BLaER1 (cell line): Measurements from ENCODE around the gene PLPP7.

ENCODE experiments used
- H3K27ac ChIP-seq: shearing (Covaris generic); formaldehyde crosslinking; 2 replicates; pipeline ENCODE4 v1.8.1; 2022
- H3K27me3 ChIP-seq: shearing (Covaris generic); formaldehyde crosslinking; 2 replicates; pipeline ENCODE4 v1.8.1; 2022
- H3K36me3 ChIP-seq: shearing (Covaris generic); formaldehyde crosslinking; 2 replicates; pipeline ENCODE4 v1.8.1; 2022
- H3K4me1 ChIP-seq: shearing (Covaris generic); formaldehyde crosslinking; 2 replicates; pipeline ENCODE4 v1.8.1; 2022
- H3K4me2 ChIP-seq: shearing (Covaris generic); formaldehyde crosslinking; 2 replicates; pipeline ENCODE4 v1.8.1; 2022
- H3K4me3 ChIP-seq: shearing (Covaris generic); formaldehyde crosslinking; 2 replicates; pipeline ENCODE4 v1.8.1; 2022
- H3K9ac ChIP-seq: shearing (Covaris generic); formaldehyde crosslinking; 2 replicates; pipeline ENCODE4 v1.8.1; 2022
- H3K9me3 ChIP-seq: shearing (Covaris generic); formaldehyde crosslinking; 2 replicates; pipeline ENCODE4 v1.8.1; 2022
- H4K20me1 ChIP-seq: shearing (Covaris generic); formaldehyde crosslinking; 2 replicates; pipeline ENCODE4 v1.8.1; 2022
- Cebpa-rat ChIP-seq: shearing (Covaris generic); IDR thresholded peaks from 2 replicates; pipeline ENCODE4 v1.8.1; 2022

Gene PLPP7

GRCh38 chr9:131280660-131281059 lies 8.9 kb upstream of the PLPP7 start:
- Histone ChIP-seq H3K27ac (no peak overlapping the region), H3K9ac (no peak overlapping the region), H3K9me3 (no peaks in the 10 kb centered on the region), H3K36me3 (no peaks in the 10 kb centered on the region), H4K20me1 (peaks cover 6% of the 10 kb centered on the region), H3K4me2 (no peak overlapping the region), H3K4me1 (peaks cover 25% of the 10 kb centered on the region), H3K4me3 (no peak overlapping the region), H3K27me3 (peaks cover 71% of the 10 kb centered on the region)
- no peak for TF ChIP-seq Cebpa-rat

- Histone ChIP-seq H3K36me3 (no peaks in the 10 kb centered on the region), H3K27me3 (peaks cover 64% of the 10 kb centered on the region), H3K9ac (no peak overlapping the region), H4K20me1 (no peaks in the 10 kb centered on the region; the same call in 1 of the 2 replicates), H3K27ac (no peak overlapping the region), H3K4me2 (no peak overlapping the region), H3K9me3 (no peaks in the 10 kb centered on the region), H3K4me3 (no peak overlapping the region), H3K4me1 (peaks cover 18% of the 10 kb centered on the region)
- TF ChIP-seq Cebpa-rat = no peak
Measured at GRCh38 chr9:131281119-131281965, 8.2 kb upstream of the PLPP7 start.

- H3K4me3 ChIP-seq = 0 out of 2 replicates have a peak overlapping the region, but pooled peaks have one; percentile 36
Measured at GRCh38 chr9:131282175-131282574, 7.3 kb upstream of the PLPP7 start.

GRCh38 chr9:131282688-131283422 lies 6.7 kb upstream of the PLPP7 start:
- Histone ChIP-seq H4K20me1 (no peaks in the 10 kb centered on the region; the same call in 1 of the 2 replicates), H3K27ac (no peak overlapping the region), H3K36me3 (no peaks in the 10 kb centered on the region), H3K4me1 (peaks cover 16% of the 10 kb centered on the region), H3K9me3 (no peaks in the 10 kb centered on the region), H3K4me2 (peak overlapping the region; percentile 52), H3K9ac (no peak overlapping the region), H3K27me3 (peaks cover 52% of the 10 kb centered on the region), H3K4me3 (0 out of 2 replicates have a peak overlapping the region, but pooled peaks have one; percentile 36)
- TF ChIP-seq Cebpa-rat = no peak

More at GRCh38 chr9:131282175-131282574, 7.3 kb upstream of the PLPP7 start:
- Histone ChIP-seq H3K4me2 (peak overlapping the region; percentile 52; the same call in 1 of the 2 replicates), H3K27ac (no peak overlapping the region), H3K9me3 (no peaks in the 10 kb centered on the region), H3K27me3 (peaks cover 56% of the 10 kb centered on the region), H4K20me1 (no peaks in the 10 kb centered on the region; the same call in 1 of the 2 replicates), H3K4me1 (peaks cover 14% of the 10 kb centered on the region), H3K36me3 (no peaks in the 10 kb centered on the region), H3K9ac (no peak overlapping the region)
- no peak for TF ChIP-seq Cebpa-rat

GRCh38 chr9:131284856-131285255 lies 4.7 kb upstream of the PLPP7 start:
- Histone ChIP-seq H3K27ac (no peak overlapping the region), H3K4me3 (no peak overlapping the region), H3K4me2 (no peak overlapping the region), H3K4me1 (peaks cover 22% of the 10 kb centered on the region), H3K9me3 (no peaks in the 10 kb centered on the region), H4K20me1 (no peaks in the 10 kb centered on the region; the same call in 1 of the 2 replicates), H3K27me3 (peaks cover 51% of the 10 kb centered on the region), H3K9ac (no peak overlapping the region), H3K36me3 (no peaks in the 10 kb centered on the region)
- TF ChIP-seq Cebpa-rat = no peak

- no peak overlapping the region for H3K27ac ChIP-seq
- no peaks in the 10 kb centered on the region; the same call in 1 of the 2 replicates for H4K20me1 ChIP-seq
- H3K4me3 ChIP-seq = no peak overlapping the region
- no peaks in the 10 kb centered on the region for H3K36me3 ChIP-seq
- peaks cover 26% of the 10 kb centered on the region for H3K27me3 ChIP-seq
- no peak for TF ChIP-seq Cebpa-rat
- H3K4me1 ChIP-seq = peaks cover 44% of the 10 kb centered on the region
- H3K9me3 ChIP-seq = no peaks in the 10 kb centered on the region
- no peak overlapping the region for H3K9ac ChIP-seq
- no peak overlapping the region for H3K4me2 ChIP-seq
Measured at GRCh38 chr9:131287359-131287758, 2.2 kb upstream of the PLPP7 start.

- Histone ChIP-seq H3K36me3 (no peaks in the 10 kb centered on the region), H3K4me3 (no peak overlapping the region), H3K4me2 (peak overlapping the region; percentile 96), H3K9ac (peak overlapping the region; percentile 78; the same call in 1 of the 2 replicates), H3K4me1 (peaks cover 46% of the 10 kb centered on the region), H3K27ac (peak overlapping the region; percentile 58; the same call in 1 of the 2 replicates), H3K9me3 (no peaks in the 10 kb centered on the region), H3K27me3 (peaks cover 17% of the 10 kb centered on the region), H4K20me1 (peaks cover 3% of the 10 kb centered on the region)
- no peak for TF ChIP-seq Cebpa-rat
Measured at GRCh38 chr9:131288217-131288616, 1.3 kb upstream of the PLPP7 start.

- Histone ChIP-seq H3K4me1 (peaks cover 54% of the 10 kb centered on the region), H3K27me3 (no peaks in the 10 kb centered on the region), H4K20me1 (peaks cover 13% of the 10 kb centered on the region), H3K9ac (peak overlapping the region; percentile 78), H3K36me3 (no peaks in the 10 kb centered on the region), H3K4me2 (peak overlapping the region; percentile 96), H3K9me3 (no peaks in the 10 kb centered on the region), H3K27ac (peak overlapping the region; percentile 86), H3K4me3 (peak overlapping the region; percentile 62)
- no peak for TF ChIP-seq Cebpa-rat
Measured at GRCh38 chr9:131290036-131290766, 678 bp downstream of the PLPP7 start.

- Histone ChIP-seq H4K20me1 (peaks cover 15% of the 10 kb centered on the region), H3K36me3 (no peaks in the 10 kb centered on the region), H3K27me3 (no peaks in the 10 kb centered on the region), H3K4me3 (peak overlapping the region; percentile 62), H3K4me2 (peak overlapping the region; percentile 96), H3K4me1 (peaks cover 54% of the 10 kb centered on the region), H3K9me3 (no peaks in the 10 kb centered on the region), H3K9ac (peak overlapping the region; percentile 78), H3K27ac (peak overlapping the region; percentile 86)
- no peak for TF ChIP-seq Cebpa-rat
Measured at GRCh38 chr9:131290767-131291370, 1.3 kb downstream of the PLPP7 start.
